SIG-M5 treated with dmso at 0.1 percent for 504 hours (cell line): ENCODE results near the gene RCSD1.
A peak's percentile ranks its signal among the peaks of the same experiment; 100 is the strongest.

Experiments
- DNase-seq: peaks from one replicate; lab custom pipeline; 2025; ENCODE audit not compliant: unreplicated experiment; lab: John Stamatoyannopoulos, UW

Gene RCSD1

DNA sequence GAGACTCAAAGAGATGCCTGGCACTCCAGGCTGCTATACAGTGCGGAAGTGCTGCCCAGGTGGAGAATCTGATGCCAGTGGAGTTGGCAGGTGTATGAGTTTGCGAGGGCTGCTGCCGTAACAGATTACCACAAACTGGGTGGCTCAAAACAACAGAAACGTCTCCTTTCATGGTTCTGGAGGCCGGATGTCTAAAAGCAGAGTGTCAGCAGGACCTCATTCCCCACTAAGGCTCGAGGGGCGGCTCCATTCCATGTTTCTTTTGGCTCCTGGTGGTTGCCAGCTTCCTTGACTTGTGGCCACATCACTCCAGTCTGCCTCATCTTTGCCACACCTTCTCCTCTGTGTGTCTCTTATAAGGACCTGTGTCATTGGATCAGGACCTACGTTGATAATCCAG, 10.0 kb downstream of the RCSD1 start:
- DNase-seq, result no peak

GRCh38 chr1:167641786-167642500, 11.9 kb downstream of the RCSD1 start:
- DNase-seq, result no peak

GRCh38 chr1:167642501-167642826, 12.4 kb downstream of the RCSD1 start:
- no peak for DNase-seq

GRCh38 chr1:167643441-167643840, 13.4 kb downstream of the RCSD1 start:
- no peak for DNase-seq

DNA sequence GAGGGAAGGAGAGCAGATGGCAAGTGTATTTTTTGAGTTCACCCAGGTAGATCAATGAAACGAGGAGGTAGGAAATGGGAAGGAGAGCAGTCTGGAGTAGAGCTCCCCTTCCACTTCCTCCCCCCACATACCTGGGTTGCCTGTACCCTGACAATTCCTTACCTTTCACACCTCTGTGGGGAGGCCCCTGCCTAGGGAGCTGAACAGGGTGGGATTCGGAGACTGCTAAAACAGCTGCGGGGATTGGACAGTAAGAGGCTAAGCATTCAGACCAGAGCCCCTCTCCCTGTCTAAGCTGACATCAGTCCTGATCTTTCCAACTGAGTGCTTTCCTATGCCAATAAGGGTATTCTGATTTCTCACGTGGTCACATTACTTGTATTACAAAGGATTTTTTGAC, 14.5 kb downstream of the RCSD1 start:
- DNase-seq, result no peak

GRCh38 chr1:167645140-167645541, 15.1 kb downstream of the RCSD1 start:
- DNase-seq, result no peak

DNA sequence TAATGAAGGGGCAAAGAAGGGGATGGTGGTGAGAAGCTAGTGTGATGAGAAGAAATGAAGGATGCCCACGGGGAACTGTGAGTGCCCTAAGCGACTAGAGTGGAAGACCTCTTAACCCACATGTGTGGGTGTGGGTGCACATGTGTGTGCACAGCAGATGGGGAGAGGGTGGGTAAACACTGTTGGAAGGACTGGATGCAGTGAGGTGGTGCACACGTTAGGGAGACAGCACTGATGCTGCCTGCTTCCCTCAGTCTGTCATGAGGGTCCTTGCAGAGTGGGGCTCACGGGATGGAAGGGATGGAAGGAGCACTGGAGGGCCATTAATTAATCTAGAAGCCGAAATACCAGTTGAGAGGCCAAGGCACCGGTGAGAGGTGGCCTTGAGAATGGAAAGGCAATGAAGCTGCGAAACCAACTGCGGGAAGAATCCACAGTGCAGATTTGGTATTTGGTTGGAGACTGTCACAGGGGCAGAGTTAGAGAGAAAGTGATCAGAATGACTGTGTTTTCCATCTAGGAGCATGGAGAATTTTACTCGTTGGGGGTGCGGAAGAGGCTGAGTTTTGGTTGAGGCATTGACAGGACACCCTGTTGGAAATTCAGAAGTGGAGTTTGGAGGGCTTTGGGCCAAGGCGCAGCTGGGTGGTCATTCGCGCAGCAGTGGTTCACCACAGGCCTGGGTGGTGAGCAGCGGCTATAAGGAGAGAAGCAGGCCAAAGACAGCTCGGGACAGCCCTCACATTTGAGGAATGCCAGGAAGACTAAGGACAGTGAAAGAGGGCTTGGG, 15.8 kb downstream of the RCSD1 start:
- no peak for DNase-seq

DNA sequence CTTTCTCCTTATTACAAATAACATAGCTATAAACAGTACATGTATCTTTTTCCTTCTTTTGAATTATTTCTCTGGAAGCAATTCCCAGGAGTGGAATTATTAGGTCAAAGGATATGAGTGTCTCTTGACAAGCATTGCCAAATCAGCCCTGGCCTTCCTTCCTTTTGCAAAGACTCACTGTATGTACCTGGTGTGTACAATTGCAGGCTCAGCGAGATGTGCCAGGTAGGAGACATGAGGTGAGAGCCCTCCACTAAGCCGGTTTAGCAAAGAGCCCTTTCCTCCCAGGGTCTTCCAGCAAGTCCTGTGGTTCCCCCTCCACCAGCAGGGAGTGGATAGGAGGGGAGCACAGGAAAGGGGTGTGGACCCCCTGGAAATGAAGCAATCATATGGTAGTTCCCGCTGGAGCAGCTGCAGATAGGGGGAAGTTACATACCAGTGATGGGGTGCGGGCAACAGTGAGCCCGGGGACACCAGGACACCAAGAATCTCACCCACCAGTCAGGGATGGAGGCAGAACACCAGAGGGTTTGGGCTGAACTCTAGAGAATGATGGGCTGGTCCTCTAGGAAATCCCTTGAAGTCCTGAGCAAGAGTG, 18.3 kb downstream of the RCSD1 start:
- DNase-seq, result no peak

DNA sequence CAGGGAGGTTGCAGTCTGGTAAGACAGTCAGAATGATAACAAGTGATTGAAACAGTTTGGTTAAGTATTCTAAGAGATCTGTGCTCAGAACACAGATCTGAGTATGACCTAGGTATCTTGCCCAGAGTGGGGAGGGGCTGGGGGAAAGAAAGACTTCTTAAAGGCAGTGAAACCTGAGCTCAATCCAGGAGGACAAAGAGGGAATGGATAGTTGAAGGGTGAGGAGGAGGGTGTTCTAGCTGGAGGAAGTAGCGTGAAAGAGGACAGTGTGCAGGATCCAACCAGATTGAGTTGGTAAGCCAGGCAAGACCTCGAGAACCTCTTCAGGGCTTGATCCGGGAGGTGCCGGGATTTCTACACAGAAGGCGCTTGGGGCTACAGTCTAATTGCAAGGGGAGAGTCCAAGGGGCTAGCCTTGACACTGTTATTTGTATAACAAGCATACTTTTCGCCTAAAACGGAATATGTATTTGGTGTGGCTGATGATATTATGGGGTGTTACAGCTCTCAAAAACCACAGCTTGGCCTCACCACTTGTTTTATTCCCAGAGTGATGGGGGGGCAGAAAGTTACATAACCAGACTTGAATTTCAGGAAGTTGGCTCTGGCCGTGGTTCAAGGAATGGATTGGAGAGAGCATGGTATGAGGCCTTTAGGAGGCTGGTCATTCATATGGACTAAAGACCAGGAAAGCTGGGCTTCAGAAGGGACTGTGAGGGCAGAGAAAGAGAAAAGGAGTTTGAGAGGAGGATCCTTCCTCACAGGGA, 19.1 kb downstream of the RCSD1 start:
- peak; percentile 60 for DNase-seq

GRCh38 chr1:167650269-167651160, 20.5 kb downstream of the RCSD1 start:
- DNase-seq, result peak; percentile 54

DNA sequence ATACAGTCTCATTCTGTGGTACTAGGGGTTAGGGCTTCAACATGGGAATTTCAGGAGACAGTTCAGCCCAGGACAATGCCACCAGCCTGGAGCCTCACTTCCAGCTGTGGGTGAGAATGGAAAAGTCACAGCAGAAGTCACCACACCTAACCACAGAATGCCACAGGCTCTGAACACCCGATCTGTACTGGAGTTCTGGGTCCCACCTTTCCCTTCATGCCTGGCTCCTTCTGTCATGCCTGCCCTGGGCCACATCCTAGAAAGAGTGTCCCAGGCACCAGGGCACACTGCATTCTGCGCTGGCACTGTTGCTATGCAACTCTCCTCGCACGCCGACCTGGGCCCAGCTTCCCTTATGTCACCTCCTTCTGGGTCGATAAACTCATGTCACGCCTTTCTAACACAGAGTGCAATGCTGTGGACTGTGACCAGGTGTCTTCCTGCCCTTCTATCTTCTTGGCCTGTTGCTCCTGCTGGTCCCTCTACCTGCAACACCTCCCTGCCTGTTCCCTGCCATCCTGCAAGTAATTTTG, 21.2 kb downstream of the RCSD1 start:
- no peak for DNase-seq

- no peak for DNase-seq
These were observed 25.0 kb downstream of the RCSD1 start for GRCh38 chr1:167654975-167655575.

DNA sequence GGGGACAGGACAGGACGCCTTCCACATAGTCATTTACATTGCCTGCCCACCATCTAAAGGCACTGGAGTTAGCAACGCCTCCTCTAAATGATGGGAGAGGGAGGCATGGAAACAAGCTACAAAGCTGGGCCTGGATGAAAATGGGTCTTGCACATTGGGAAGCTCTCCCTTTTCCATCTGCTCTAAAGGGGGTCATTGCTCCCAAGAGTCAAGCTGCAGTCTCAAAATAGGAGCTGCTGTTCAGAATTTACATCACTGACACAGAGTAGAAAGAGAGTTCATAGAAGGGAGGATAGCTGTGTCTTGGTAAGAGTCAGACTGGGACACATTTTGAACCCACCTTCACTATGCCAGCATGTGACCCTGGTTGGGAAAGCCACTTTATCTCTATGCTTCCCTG, 26.6 kb downstream of the RCSD1 start:
- DNase-seq, result no peak

DNA sequence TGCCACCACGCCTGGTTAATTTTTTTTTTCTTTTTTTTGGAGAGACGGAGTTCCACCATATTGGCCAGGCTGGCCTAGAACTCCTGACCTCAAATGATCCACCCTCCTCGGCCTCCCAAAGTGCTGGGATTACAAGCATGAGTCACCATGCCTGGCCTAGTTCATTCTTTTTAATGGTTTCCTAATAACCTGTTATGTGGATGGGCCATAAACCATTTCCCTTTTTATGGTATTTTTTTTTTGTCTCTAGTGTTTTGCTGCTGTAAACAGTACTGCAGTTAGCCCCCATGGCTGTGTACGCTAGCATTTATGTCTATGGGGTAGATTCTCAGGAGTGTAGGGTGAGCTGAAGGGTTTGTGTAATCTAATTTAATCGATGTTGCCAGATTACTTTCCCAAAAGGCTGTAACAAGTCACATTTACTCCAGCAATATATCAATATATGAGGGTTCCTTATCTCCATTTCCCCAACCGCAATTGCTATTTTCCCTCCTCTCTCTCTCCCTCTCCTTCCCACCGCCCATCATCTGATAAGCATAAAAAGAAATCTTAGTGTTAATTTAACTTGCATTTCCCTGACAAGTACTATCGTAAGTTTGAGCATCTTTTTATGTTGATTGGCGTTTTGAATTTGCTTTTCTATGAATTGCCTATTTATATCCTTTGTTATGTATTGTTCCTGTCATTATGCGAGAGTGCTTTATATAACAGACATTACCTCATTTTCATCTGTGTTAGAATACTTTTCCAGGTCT, 28.7 kb downstream of the RCSD1 start:
- DNase-seq, result peak; percentile 56

DNA sequence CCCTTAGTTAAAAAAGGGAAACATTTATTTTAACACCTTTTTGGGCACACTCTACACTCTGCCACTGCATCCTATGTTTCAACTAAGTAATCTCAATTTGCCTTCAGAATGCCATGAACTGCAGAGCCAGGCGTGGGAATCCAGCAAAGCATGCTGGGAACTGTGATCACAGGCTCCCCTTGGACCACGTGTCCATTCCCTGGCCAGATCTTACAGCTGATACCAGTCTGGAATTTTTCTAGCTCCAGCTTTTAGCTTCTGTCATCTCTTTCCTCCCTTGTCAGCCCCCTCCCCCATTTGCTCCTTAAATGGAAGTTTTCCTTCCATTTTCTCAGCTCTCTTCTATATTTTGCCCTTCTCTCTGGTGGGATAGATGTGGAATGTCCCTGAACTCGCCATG, 29.4 kb downstream of the RCSD1 start:
- no peak for DNase-seq

DNA sequence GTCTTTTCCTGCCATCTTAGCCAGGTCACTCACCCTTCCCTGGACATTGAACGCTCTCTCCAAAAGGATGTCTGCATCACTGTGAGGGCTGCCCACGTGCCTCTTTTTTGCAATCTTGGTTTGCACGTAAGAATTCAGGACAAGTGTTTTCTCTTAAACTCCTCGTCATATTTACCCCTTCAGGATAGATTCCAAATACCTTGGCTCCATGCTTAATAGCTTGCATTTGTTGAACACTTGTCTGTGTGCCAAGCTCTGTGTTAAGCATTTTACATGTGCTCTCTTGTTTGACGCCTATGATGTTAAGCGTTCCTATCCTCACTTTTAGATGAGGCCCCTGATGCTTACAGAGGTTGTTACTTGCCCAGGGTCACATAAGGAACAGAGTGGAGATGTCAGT, 29.8 kb downstream of the RCSD1 start:
- no peak for DNase-seq

DNA sequence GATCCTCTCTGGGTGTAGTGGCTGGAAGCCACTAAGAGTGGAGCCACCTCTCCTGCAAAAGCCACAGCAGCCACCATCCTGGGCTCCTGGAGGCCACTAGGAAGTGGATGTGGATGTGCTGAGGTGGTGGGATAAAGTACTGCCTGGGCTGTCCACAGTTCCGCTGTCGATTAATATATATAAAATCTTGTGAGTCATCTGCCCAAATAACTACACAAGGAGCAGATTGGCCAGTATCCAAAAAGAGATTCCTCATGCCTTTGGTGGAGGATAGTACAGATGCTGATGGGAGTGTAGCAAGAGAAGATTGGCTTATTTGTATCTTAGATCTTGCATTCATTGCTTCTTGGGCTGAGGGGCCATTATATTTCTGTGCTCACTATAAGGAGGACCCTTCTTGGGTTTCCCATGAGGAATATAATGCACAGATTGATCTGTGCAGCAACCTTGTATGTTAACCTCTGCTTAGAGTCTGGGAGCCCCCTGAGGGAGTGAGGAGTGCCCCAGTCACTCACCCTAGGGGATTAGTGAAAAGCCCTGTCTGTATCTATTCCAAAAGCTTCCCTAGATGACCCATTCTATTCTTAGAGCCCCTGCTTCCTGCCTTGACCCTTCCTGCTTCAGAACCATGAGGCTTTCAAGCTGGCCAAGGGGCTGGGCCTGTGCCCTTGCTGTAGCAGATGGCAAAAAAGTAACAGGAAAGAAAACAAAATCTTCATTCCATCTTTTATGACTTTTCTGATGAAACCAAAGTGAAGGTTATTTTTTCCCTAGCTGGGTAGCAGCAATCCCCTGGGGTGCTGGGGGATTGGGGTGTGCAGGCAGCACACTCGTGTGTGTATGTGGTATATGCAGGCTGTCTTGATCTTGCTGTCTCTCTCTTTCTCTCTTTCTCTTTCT, 31.7 kb downstream of the RCSD1 start:
- no peak for DNase-seq
